8988T (cell line): ENCODE measurements around the gene OPTC.
"Not testable (repeated sequence)": the region's sequence is repeated elsewhere in the genome, so short reads cannot be mapped to it uniquely, and the experiment has no call there.

Source experiments
- DNase-seq: peaks from one replicate; pipeline ENCODE4 v3.0.0; 2011

OPTC gene, protein sequence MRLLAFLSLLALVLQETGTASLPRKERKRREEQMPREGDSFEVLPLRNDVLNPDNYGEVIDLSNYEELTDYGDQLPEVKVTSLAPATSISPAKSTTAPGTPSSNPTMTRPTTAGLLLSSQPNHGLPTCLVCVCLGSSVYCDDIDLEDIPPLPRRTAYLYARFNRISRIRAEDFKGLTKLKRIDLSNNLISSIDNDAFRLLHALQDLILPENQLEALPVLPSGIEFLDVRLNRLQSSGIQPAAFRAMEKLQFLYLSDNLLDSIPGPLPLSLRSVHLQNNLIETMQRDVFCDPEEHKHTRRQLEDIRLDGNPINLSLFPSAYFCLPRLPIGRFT

DNA sequence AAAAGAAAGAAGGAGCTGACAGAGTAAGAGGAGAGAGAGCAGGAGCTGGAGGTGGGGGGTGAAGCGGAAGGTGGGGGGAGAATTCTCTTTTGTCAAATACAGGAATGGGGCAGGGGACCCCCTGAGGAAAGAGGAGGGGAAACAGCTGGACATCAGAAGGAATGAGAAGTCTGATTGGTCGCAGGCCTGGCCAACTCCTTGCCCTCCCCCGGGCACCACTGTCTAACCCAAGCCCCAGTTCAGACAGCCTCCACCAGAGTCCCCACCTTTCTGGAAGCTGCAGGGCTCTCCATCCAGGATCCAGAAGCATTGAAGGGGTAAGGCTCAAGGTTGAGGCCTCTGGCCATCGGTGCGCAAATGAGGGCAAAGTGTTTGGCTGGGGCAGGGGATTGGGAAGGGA, at the start of gene OPTC:
Gene OPTC (plus strand): TSS at position 253 of the 400 bp plus-strand sequence. CDS start 1,853 bp downstream, outside the sequence.
- no peak for DNase-seq

- DNase-seq = no peak
Measured at GRCh38 chr1:203444171-203444576, 49.8 kb upstream of the OPTC start.

DNA sequence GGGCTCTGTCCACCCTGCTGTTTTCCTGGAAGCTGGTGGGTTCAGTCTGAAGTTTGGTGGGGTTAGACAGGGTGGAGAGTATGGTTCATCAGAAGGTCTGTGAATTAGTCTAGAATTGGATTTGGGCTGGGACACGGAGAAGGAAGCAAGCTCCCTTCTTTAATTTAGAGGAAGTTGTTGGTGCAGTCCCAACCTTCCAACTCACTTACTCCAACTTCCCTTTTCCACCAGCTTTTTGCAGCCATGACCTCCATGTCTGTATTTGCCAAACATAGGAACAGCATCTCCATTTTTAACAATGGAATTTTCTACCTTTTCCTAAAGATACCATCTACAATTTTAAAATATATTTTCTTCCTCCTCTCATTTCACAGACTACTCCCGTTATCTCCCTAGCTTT, 46.8 kb upstream of the OPTC start:
- no peak for DNase-seq

GRCh38 chr1:203447598-203447997, 46.4 kb upstream of the OPTC start:
- DNase-seq = not testable (repeated sequence)

GRCh38 chr1:203448521-203449061, 45.4 kb upstream of the OPTC start:
- DNase-seq = no peak

- DNase-seq = no peak
Measured at GRCh38 chr1:203450001-203450400, 44.0 kb upstream of the OPTC start.

DNA sequence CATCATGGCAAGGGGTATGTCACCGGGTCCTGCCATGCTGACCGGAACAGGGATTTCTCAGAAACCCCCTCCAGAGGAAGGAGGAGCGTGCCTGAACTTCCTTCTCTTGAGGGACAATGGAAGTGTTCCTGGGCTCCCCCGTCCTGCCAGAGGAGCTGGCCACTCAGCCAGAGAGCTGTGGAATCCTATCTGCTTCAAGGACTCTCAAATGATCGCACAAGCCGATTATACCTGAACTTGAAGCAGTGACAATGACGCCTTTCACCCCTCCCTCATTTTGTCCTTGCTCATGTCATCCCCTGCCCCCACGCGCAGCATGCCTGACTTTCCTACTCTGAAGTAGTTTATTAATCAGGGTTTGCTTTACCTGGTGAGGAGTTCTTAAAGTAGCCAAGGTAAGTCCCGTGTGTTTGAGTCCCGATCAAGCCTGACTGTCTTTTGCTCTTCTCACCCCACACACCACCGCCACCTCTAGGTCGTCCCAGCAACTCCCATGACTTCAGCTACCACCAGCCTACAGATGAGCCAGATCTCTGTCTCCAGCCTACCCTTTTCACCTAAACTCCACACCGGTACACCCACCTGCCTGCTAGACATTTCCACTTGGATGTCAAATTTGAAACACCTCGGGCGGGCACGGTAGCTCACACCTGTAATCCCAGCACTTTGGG, 43.3 kb upstream of the OPTC start:
- no peak for DNase-seq

DNA sequence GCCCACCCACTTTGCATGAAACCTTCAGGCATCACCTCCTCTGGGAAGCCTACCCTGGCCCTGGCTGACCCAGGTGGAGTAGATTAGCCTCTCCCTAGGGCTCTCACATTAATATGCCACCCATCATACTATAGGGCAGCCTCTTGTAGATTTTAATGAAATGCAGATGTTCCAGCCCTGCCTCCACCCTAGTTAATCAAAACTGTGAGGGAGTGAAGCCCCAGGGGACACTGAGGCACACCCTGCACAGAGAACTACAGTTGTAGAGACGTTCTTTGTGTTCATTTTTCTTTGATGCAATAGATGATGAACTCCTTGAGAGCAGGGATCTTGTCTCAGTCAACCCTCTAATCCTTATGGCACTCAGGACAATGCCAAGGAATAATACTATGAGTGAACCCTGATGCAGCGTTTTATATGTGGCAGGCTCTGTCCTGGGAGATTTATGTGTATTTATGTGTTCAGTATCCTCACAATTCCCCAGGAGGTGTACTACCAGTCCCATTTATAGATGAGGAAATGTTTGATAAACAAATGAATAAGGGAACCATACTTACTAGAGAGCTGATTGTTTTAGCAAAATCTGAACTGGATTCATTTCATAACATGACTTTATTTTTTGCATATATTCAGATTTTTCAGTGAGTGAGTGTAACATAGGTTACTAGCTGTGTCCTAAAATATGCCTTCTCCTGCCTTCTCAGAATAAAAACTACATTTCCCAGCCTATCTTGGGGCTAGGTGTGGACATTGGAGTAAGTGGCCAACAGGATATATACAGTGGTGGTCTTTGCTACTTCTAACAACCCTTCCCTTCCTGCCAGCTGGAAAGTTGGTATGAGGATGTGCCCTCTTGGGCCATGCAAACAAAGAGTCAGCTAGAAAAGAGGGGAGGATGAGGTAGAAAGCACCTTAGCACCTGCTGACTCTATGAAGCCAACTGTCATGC, 41.8 kb upstream of the OPTC start:
- no peak for DNase-seq

- DNase-seq = no peak
Measured at GRCh38 chr1:203453016-203453415, 40.9 kb upstream of the OPTC start.

DNA sequence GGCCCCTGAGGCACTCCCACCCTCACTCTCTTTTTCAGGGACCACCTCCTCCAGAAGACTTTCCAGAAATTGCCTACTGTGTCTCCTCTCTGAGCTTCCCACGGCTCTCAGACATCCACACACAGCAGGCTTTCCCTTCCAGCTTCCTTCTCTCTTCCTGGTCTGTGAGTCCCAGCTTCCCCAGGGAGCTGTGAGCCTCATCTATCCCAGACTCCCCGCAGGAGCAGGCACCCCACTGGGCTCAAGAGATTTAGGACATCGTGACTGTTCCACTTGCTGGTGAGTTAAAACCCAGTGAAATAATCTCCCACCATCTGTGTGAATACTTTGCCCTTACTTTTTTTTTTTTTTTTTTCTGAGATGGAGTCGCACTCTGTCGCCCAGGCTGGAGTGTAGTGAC, 40.3 kb upstream of the OPTC start:
- DNase-seq = no peak

- no peak for DNase-seq
Measured at GRCh38 chr1:203454986-203455471, 38.9 kb upstream of the OPTC start.

GRCh38 chr1:203455706-203456105, 38.2 kb upstream of the OPTC start:
- DNase-seq = no peak

- no peak for DNase-seq
Measured at GRCh38 chr1:203456577-203456976, 37.4 kb upstream of the OPTC start.

DNA sequence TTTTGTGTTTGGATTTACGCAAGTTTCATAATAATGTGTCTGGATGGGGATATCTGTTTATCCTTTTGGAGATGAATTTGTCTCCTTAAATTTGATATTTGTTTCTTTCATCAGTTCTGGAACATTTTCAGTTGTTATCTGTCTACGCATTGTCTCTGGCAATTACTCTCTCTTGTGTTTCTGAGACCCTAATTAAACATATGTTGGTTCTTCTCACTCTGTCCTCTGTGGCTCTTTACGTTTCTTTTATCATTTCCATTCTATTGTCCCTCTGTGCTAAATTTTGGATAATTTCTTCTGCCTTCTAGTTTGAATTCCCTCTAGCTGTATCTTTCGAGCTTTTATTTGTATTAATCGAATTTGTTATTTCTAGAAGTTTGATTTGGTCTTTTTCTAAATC, 35.9 kb upstream of the OPTC start:
- DNase-seq = no peak

DNA sequence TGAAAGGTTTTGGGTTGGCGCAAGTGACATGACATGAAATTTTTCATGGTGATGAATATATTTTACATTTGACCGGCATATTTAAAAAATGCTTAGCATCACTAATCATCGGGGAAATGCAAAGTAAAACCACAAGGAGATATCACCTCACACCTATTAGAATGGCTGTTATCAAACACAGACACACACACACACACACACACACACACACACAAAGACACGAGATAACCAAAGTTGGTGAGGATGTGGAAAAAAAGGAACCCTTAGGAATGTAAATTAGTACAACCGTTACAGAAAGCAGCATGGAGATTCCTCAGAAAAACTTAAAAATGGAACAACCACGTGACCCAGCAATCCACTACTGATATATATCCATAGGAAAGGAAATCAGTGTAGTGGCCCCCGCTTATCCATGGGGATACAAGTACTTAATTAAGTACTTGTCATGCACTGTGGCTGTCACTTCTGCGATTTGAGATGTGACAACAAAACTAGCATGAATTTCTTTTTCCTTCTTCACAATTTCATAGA, 34.2 kb upstream of the OPTC start:
- no peak for DNase-seq

DNA sequence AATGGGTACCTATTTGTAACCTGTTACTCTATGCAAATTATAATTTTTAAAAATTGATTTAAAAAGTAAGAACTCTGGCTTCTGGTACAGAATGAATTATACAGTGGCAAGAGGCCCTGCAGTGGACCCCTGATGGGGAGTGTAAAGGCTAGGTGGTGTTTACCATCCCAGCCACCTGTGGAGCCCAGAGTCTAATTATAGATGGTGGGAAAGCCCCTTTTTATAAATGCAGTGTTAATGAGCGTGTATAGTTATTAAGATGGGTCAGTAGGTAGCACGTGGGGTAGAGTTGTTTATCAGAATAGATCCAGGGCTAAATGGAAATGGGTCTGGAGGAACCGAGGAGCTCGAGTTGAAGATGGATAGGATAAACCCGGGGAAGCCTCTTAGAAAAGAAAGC, 32.2 kb upstream of the OPTC start:
- DNase-seq = no peak

- no peak for DNase-seq
Measured at GRCh38 chr1:203462143-203462542, 31.8 kb upstream of the OPTC start.

- no peak for DNase-seq
Measured at GRCh38 chr1:203462878-203463277, 31.1 kb upstream of the OPTC start.

DNA sequence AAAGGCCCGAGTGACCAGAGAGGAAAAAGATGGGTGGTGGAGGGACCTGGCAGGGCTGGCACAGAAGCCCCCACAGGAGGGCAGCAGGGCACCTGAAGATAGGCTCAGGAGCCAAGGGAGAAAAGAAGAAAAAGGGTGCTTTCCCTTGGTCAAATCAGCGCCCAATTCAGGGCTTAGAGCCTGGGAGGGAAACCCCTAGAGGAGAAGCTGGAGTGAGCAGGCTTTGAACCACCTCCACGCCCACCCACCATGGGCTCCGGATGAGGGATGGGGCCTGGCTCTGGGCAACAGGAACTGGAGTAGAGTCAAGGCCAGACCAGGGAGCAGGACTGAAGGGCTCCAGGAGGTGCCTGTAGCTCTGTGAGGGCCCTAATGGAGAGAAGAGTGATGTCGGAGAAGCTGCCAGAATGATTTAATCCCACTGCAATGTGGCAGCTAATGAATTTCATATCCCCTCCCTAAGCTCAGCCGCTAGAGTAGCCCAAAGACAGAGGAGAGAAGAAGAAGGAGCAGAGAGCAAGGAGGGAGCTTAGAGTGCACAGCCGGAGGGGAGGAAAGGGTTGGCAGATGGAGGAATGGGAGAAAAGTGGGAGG, 30.4 kb upstream of the OPTC start:
- DNase-seq = no peak

- no peak for DNase-seq
Measured at GRCh38 chr1:203464226-203464625, 29.7 kb upstream of the OPTC start.

GRCh38 chr1:203464743-203465142, 29.2 kb upstream of the OPTC start:
- no peak for DNase-seq

GRCh38 chr1:203465146-203465798, 28.7 kb upstream of the OPTC start:
- no peak for DNase-seq
